Colonic mucosa (tissue), 4 donors: ENCODE data around the gene AP2S1. TPM values are rescaled to one million over a fixed set of nuclear protein-coding genes. Genes with fewer than 3 reads are reported as not detected.
"Not testable (repeated sequence)": the region's sequence is repeated elsewhere in the genome, so short reads cannot be mapped to it uniquely, and the experiment has no call there.

Experiments used
- DNase-seq: peaks from one replicate; pipeline ENCODE4 v3.0.0-alpha.2; 2020
- H3K27ac ChIP-seq: fragments of 200-600 bp; one replicate; pipeline ENCODE4 v1.8.0; 2021
- H3K27me3 ChIP-seq: fragments of 200-600 bp; one replicate; pipeline ENCODE4 v1.8.0; 2021
- H3K36me3 ChIP-seq: fragments of 200-600 bp; one replicate; pipeline ENCODE4 v1.8.0; 2021
- H3K4me1 ChIP-seq: fragments of 200-600 bp; one replicate; pipeline ENCODE4 v1.8.0; 2021; ENCODE audit warnings: mild to moderate bottlenecking
- H3K4me3 ChIP-seq: fragments of 200-600 bp; one replicate; pipeline ENCODE4 v1.8.0; 2021
- H3K9ac ChIP-seq, 2 donors: one replicate each; pipeline ENCODE4 v1.7.0; 2013; ENCODE audit warnings: control low read depth in 2 of 2, low read depth in 2 of 2, low read length in 2 of 2
- H3K9me3 ChIP-seq: fragments of 200-600 bp; one replicate; pipeline ENCODE4 v1.8.0; 2021
- intact Hi-C: fragments of 100-400 bp; cut with DNase I; formaldehyde crosslinking; loops from one replicate; pipeline ENCODE4 v1.14.1; 2022
- total RNA-seq, 2 donors: library from RNA; stranded (reverse); fragmentation: NEBNext Ultra II Directional in 1 of 2; extraction: Animal tissue kit (Norgen Biotek cat#: 25700) in 1 of 2; gene quantifications; one replicate each; pipeline ENCODE4 v1.2.1, GENCODE V29; 2021
- TF ChIP-seq, protein P1 (sequence below): fragments of 200-600 bp; IDR thresholded peaks from one replicate; pipeline ENCODE4 v1.8.0; 2022; ENCODE audit warnings: antibody characterized with exemption, mild to moderate bottlenecking
- donor health status: healthy.
- donor health status: DM: no; HTN: no; CAD: no.
- donor health status: DM: no; HTN: no; CAD: no.

Gene AP2S1
- total RNA-seq, 2 donors from 2014 or later: 132 to 208 TPM

DNA sequence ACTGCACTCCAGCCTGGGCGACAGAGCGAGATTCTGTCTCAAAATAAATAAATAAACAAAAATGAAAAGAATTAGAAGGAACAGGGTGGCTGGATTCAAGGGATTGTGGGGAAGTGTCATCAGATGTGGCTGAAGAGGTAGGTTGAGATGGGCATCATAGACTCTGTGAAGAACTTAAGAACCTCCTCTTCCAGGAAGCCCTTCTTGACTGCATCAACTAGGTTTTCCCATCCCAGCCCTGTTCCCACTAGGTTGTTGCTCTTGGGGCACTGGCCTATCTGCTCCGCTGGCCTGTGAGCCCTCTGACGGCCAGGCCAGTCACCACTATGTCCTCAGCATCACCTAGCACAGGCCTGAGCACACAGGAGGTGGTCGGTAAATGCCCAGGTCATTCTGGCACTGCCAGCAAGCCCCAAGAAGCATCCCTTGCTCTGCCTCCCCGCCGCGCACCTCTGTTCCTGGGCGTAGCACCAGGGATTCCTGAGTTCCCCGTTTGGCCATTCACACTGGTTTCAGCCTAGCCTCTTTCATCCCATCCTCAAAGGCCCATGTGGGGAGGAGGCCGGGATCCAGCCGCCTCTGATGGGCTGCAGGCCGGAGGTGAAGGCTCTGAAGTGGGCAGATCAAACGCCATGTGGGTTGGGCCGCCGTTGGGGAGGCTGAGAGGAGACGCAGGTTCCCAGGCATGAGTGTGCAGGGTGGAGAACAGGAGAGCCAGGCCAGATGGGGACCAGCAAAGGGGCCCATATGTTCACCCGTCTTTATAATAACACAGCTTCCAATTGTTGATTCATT is 34.6 kb downstream of the AP2S1 start:
- Histone ChIP-seq H3K36me3 (no peaks in the 10 kb centered on the region), H3K4me3 (no peak overlapping the region), H3K27ac (no peak overlapping the region), H3K9me3 (no peaks in the 10 kb centered on the region), H3K27me3 (no peaks in the 10 kb centered on the region), H3K9ac (no peak overlapping the region), H3K4me1 (peaks cover 5% of the 10 kb centered on the region)
- intact Hi-C loops: no loop called here
- DNase-seq: no peak
- TF ChIP-seq, protein P1, sequence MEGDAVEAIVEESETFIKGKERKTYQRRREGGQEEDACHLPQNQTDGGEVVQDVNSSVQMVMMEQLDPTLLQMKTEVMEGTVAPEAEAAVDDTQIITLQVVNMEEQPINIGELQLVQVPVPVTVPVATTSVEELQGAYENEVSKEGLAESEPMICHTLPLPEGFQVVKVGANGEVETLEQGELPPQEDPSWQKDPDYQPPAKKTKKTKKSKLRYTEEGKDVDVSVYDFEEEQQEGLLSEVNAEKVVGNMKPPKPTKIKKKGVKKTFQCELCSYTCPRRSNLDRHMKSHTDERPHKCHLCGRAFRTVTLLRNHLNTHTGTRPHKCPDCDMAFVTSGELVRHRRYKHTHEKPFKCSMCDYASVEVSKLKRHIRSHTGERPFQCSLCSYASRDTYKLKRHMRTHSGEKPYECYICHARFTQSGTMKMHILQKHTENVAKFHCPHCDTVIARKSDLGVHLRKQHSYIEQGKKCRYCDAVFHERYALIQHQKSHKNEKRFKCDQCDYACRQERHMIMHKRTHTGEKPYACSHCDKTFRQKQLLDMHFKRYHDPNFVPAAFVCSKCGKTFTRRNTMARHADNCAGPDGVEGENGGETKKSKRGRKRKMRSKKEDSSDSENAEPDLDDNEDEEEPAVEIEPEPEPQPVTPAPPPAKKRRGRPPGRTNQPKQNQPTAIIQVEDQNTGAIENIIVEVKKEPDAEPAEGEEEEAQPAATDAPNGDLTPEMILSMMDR: no peak

DNA sequence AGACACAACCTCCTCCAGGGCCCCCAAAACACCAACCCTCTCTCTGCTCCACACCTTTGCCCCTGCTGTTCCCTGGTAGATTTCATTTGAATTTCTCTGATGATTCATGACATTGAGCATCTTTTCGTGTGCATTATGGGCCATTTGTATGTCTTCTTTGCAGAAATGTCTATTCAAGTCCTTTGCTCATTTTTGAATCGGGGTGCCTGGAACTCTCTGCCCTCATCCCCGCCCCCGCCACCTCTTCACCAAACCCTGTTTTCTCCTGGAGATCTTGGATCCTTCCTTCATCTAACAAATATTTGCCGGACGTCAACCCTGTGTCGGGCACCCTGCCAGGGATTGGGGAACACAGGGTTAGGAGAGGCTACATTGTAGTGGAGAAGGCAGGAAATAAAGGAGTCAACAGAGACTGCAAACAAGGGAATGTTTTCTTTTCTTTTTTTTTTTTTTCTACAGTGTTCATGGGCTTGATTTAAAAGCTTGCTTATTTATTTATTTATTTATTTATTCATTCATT is 36.7 kb downstream of the AP2S1 start:
- TF ChIP-seq, protein P1: no peak
- intact Hi-C loops: no loop called here
- H3K4me1 ChIP-seq: no peaks in the 10 kb centered on the region
- no peak overlapping the region for H3K4me3 ChIP-seq
- no peak overlapping the region for H3K27ac ChIP-seq
- H3K9ac ChIP-seq: peak overlapping the region in 1 of 2 donors; percentile 21
- DNase-seq: peak; percentile 50
- H3K27me3 ChIP-seq: no peaks in the 10 kb centered on the region
- H3K9me3 ChIP-seq: no peaks in the 10 kb centered on the region
- no peaks in the 10 kb centered on the region for H3K36me3 ChIP-seq

DNA sequence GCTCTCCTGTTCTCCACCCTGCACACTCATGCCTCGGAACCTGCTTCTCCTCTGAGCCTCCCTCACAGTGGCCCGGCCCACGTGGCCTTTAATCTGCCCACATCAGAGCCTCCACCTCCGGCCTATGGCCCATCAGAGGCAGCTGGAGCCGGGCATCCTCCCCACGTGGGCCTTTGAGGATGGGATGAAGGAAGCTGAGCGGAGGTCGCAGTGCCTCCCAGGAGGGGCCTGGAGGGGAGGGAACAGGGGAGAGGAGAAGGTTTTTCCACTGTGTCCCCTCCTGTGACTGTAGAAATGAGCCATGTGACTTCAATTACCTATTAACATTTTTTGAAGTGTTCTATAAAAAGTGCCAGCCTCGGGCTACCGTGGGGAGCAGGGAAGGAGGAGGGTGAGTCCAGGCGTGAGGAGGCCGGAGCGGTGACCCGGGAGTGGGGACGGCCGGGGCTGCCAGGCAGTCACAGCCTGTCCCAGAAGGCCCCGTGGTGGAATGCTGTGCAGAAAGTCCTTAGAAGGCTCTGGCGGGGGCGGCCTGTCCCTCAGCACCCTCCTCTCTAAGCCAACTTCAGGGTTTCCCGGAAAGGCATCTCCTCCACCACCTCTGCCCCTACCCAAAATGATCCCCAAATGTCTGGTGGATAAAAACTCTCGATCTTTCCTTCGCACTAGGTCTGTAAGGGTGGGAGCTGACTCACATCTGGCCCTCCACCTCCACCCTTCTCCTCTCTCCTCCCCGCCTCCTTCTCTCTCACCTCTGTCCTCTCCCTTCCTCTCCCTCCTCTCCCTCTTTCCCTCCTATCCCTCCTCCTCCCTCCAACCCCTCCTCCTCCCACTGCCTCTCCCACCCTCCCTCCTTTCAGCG is 37.4 kb downstream of the AP2S1 start:
- Histone ChIP-seq H3K36me3 (no peaks in the 10 kb centered on the region), H3K4me3 (no peak overlapping the region), H3K4me1 (no peaks in the 10 kb centered on the region), H3K27me3 (no peaks in the 10 kb centered on the region), H3K27ac (no peak overlapping the region), H3K9ac (peak overlapping the region in 1 of 2 donors; percentile 21), H3K9me3 (no peaks in the 10 kb centered on the region)
- intact Hi-C loops: no loop called here
- TF ChIP-seq, protein P1: no peak
- no peak for DNase-seq

DNA sequence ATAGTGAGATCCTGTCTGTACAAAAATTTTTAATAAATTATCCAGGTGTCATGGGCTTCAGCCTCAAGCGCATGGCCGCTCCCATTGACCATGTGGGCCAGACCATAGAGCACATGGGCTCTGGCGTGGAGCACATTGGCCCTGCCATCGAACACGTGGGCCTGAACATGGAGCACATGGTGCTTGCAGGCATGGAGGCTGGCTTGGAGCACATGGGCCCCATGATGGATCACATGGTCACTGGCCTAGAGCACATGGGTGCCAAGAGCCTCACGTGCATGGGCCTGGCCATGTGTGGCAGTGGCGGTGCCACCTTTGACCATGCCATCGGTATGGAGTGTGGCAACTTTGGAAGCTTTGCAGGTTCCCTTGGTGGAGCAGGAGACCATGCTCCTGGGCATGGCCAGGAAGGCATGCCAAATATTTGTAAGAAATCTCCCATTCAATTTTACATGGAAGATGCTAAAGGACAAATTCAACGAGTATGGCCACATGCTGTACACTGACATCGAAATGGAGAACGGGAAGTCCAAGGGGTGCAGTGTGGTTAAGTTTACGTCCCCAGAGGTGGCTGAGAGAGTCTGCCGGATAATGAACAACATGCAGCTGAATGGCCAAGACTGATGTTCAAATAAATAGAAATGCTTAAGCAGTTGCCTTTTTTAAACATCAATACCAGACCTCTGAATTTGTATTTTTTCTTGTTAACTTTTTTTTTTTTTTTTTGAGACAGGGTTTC is 40.9 kb downstream of the AP2S1 start:
- no peaks in the 10 kb centered on the region for H3K27me3 ChIP-seq
- H3K36me3 ChIP-seq: no peaks in the 10 kb centered on the region
- no peaks in the 10 kb centered on the region for H3K9me3 ChIP-seq
- intact Hi-C loops: no loop called here
- H3K9ac ChIP-seq: no peak overlapping the region
- H3K27ac ChIP-seq: no peak overlapping the region
- no peak overlapping the region for H3K4me3 ChIP-seq
- no peak for DNase-seq
- TF ChIP-seq, protein P1: no peak
- no peaks in the 10 kb centered on the region for H3K4me1 ChIP-seq

DNA sequence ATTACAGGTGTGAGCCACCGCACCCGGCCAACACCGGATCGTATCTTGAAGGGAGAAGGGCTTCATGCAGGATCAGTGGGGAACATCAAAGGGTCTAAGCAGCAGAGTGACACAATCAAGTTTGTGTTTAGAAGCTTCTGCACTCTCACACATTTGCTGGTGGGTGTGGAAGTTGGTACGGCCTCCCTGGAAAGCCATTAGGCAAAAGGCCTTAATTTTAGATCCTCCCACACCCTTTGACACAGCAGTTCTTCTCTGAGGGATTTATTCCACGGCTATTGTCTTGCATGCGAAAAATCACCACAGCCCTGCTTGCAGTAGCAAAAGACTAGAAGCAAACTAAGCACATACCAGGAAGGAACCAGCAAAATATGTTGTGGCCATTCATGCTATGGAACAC is 44.0 kb downstream of the AP2S1 start:
- intact Hi-C loops: no loop called here
- H3K9me3 ChIP-seq: no peaks in the 10 kb centered on the region
- no peak overlapping the region for H3K4me3 ChIP-seq
- no peak for DNase-seq
- TF ChIP-seq, protein P1: no peak
- H3K9ac ChIP-seq: no peak overlapping the region
- H3K4me1 ChIP-seq: no peaks in the 10 kb centered on the region
- no peaks in the 10 kb centered on the region for H3K27me3 ChIP-seq
- no peak overlapping the region for H3K27ac ChIP-seq
- no peaks in the 10 kb centered on the region for H3K36me3 ChIP-seq

DNA sequence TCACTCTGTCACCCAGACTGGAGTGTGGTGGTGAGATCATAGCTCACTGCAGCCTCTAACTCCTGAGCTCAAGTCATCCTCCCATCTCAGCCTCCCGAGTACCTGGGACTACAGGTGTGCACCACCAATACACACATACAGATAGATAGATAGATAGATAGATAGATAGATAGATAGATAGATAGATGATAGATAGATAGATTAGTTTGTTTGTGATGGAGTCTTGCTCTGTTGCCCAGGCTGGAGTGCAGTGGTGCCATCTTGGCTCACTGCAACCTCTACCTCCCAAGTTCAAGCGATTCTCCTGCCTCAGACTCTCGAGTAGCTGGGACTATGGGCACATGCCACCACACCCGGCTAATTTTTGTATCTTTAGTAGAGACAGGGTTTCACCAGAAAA is 46.2 kb downstream of the AP2S1 start:
- H3K4me1 ChIP-seq, H3K36me3 ChIP-seq, H3K9me3 ChIP-seq, intact Hi-C loops, H3K27me3 ChIP-seq, DNase-seq, H3K9ac ChIP-seq, H3K4me3 ChIP-seq, H3K27ac ChIP-seq: not testable (repeated sequence)
